Esophagus (tissue), 2 donors: ENCODE results near the gene MYCBP. TPM values are rescaled to one million over a fixed set of nuclear protein-coding genes. Genes with fewer than 3 reads are reported as not detected.

ENCODE experiments used
- H3K27ac ChIP-seq, 2 donors: one replicate each; pipeline ENCODE4 v1.5.1; 2013; ENCODE audit warnings: low read depth in 2 of 2, mild to moderate bottlenecking in 2 of 2, inconsistent platforms in 1 of 2, low read length in 1 of 2, moderate library complexity in 1 of 2
- H3K27me3 ChIP-seq, 2 donors: one replicate each; pipeline ENCODE4 v1.6.1; 2013; ENCODE audit warnings: low read length in 2 of 2, control low read depth in 1 of 2, mild to moderate bottlenecking in 1 of 2; ENCODE audit not compliant: insufficient read depth in 2 of 2, control insufficient read depth in 1 of 2
- H3K36me3 ChIP-seq, 2 donors: one replicate each; pipeline ENCODE4 v1.6.1; 2013; ENCODE audit warnings: low read length in 1 of 2; ENCODE audit not compliant: control insufficient read depth in 2 of 2, insufficient read depth in 2 of 2
- H3K4me1 ChIP-seq, 2 donors: one replicate each; pipeline ENCODE4 v1.6.1; 2013; ENCODE audit warnings: low read length in 1 of 2; ENCODE audit not compliant: control insufficient read depth in 2 of 2, insufficient read depth in 2 of 2
- H3K4me3 ChIP-seq, 2 donors: one replicate each; pipeline ENCODE4 v1.5.1; 2013; ENCODE audit warnings: low read length in 2 of 2, mild to moderate bottlenecking in 2 of 2, low read depth in 1 of 2, moderate library complexity in 1 of 2
- H3K9me3 ChIP-seq, 2 donors: one replicate each; pipeline ENCODE4 v1.6.1; 2013; ENCODE audit warnings: mild to moderate bottlenecking in 2 of 2, low read depth in 1 of 2, low read length in 1 of 2, moderate library complexity in 1 of 2; ENCODE audit not compliant: control insufficient read depth in 2 of 2, insufficient read depth in 1 of 2
- WGBS, 2 donors: extraction: QIAGEN DNeasy Blood & Tissue Kit; methylation state at CpG; one replicate each; pipeline ENCODE4 v1.1.7; 2013; 5-methylcytosine and 5-hydroxymethylcytosine counted together
- polyA plus RNA-seq, 2 donors: library from polyadenylated mRNA; stranded (reverse); fragments of 200-250 nt; gene quantifications; one replicate each; pipeline ENCODE4 v1.2.3, GENCODE V29; 2013
- donor health status: healthy with polysubstance abuse.
- donor health status: Bipolar disorder and iron deficiency.

Gene MYCBP
- polyA plus RNA-seq, 2 donors = 13.0 to 19.1 TPM

GRCh38 chr1:38831731-38832369 is 41.3 kb downstream of the MYCBP start:
- Histone ChIP-seq H3K36me3 (no peaks in the 10 kb centered on the region), H3K9me3 (no peaks in the 10 kb centered on the region), H3K4me3 (no peak overlapping the region), H3K4me1 (no peaks in the 10 kb centered on the region), H3K27ac (no peak overlapping the region), H3K27me3 (no peaks in the 10 kb centered on the region)
- 81 to 84% methylated on average over 6 of the region's 6 CpGs for WGBS, 2 donors

- H3K27me3 ChIP-seq = no peaks in the 10 kb centered on the region
- no peak overlapping the region for H3K27ac ChIP-seq
- whole genome bisulfite sequencing, 2 donors = 38 to 45% methylated on average over 1 of the region's 1 CpG
- no peaks in the 10 kb centered on the region for H3K4me1 ChIP-seq
- no peak overlapping the region for H3K4me3 ChIP-seq
- H3K36me3 ChIP-seq = no peaks in the 10 kb centered on the region
- H3K9me3 ChIP-seq = no peaks in the 10 kb centered on the region
Observed at GRCh38 chr1:38829368-38829767, 43.8 kb downstream of the MYCBP start.

- Histone ChIP-seq H3K9me3 (no peaks in the 10 kb centered on the region), H3K36me3 (no peaks in the 10 kb centered on the region), H3K27me3 (no peaks in the 10 kb centered on the region), H3K27ac (no peak overlapping the region), H3K4me3 (no peak overlapping the region), H3K4me1 (no peaks in the 10 kb centered on the region)
- WGBS, 2 donors = 71 to 78% methylated on average over 2 of the region's 2 CpGs
Observed at GRCh38 chr1:38827318-38827717, 45.8 kb downstream of the MYCBP start.

- no peaks in the 10 kb centered on the region for H3K27me3 ChIP-seq
- no peak overlapping the region for H3K4me3 ChIP-seq
- no peaks in the 10 kb centered on the region for H3K36me3 ChIP-seq
- H3K9me3 ChIP-seq = no peaks in the 10 kb centered on the region
- H3K27ac ChIP-seq = no peak overlapping the region
- H3K4me1 ChIP-seq = no peaks in the 10 kb centered on the region
Observed at GRCh38 chr1:38826886-38827285, 46.3 kb downstream of the MYCBP start.

GRCh38 chr1:38826262-38826661 is 46.9 kb downstream of the MYCBP start:
- H3K4me1 ChIP-seq = no peaks in the 10 kb centered on the region
- no peaks in the 10 kb centered on the region for H3K9me3 ChIP-seq
- no peaks in the 10 kb centered on the region for H3K36me3 ChIP-seq
- no peak overlapping the region for H3K4me3 ChIP-seq
- no peaks in the 10 kb centered on the region for H3K27me3 ChIP-seq
- no peak overlapping the region for H3K27ac ChIP-seq
- 37 to 60% methylated on average over 3 of the region's 3 CpGs for WGBS, 2 donors

- Histone ChIP-seq H3K36me3 (no peaks in the 10 kb centered on the region), H3K27ac (no peak overlapping the region), H3K27me3 (peaks cover 0 to 4% of the 10 kb centered on the region in 2 donors), H3K9me3 (no peaks in the 10 kb centered on the region), H3K4me1 (peaks cover 3% of the 10 kb centered on the region in 2 donors), H3K4me3 (no peak overlapping the region)
- 29 to 60% methylated on average over 1 of the region's 1 CpG for WGBS, 2 donors
Observed at GRCh38 chr1:38820860-38821259, 52.3 kb downstream of the MYCBP start.

GRCh38 chr1:38819516-38819915 is 53.6 kb downstream of the MYCBP start:
- H3K36me3 ChIP-seq = no peaks in the 10 kb centered on the region
- H3K9me3 ChIP-seq = no peaks in the 10 kb centered on the region
- no peak overlapping the region for H3K27ac ChIP-seq
- no peak overlapping the region for H3K4me3 ChIP-seq
- peaks cover 0 to 4% of the 10 kb centered on the region in 2 donors for H3K27me3 ChIP-seq
- H3K4me1 ChIP-seq = peaks cover 3% of the 10 kb centered on the region in 2 donors
- 76 to 79% methylated on average over 2 of the region's 2 CpGs for WGBS, 2 donors

- H3K4me1 ChIP-seq = peaks cover 3% of the 10 kb centered on the region in 2 donors
- H3K36me3 ChIP-seq = no peaks in the 10 kb centered on the region
- 37 to 44% methylated on average over 10 of the region's 10 CpGs for WGBS, 2 donors
- no peaks in the 10 kb centered on the region for H3K9me3 ChIP-seq
- H3K4me3 ChIP-seq = peak overlapping the region in 1 of 2 donors; percentile 29
- no peak overlapping the region for H3K27ac ChIP-seq
- H3K27me3 ChIP-seq = peaks cover 0 to 4% of the 10 kb centered on the region in 2 donors
Observed at GRCh38 chr1:38819040-38819439, 54.1 kb downstream of the MYCBP start.

- WGBS, 2 donors = 1% methylated on average over 69 to 70 of the region's 70 CpGs
- H3K4me3 ChIP-seq = peak overlapping the region; percentile 22 to 29
- H3K27ac ChIP-seq = no peak overlapping the region
- peaks cover 0 to 6% of the 10 kb centered on the region in 2 donors for H3K27me3 ChIP-seq
- peaks cover 3% of the 10 kb centered on the region in 2 donors for H3K4me1 ChIP-seq
- no peaks in the 10 kb centered on the region for H3K36me3 ChIP-seq
- H3K9me3 ChIP-seq = no peaks in the 10 kb centered on the region
Observed at GRCh38 chr1:38818175-38818976, 54.8 kb downstream of the MYCBP start.
